Measurements from ENCODE around the gene VAV2.

GRCh38 chr9:133830310-133830709 lies 161.8 kb downstream of the VAV2 start:
- no peak for TF ChIP-seq CTCF (IDR thresholded peaks at IDR 0.05)
- no peak for TF ChIP-seq EP300 (IDR thresholded peaks at IDR 0.05)

All from tibial nerve (tissue), 4 donors.